Glutamatergic neuron (in vitro differentiated cells): ENCODE measurements around the gene MT1A. TPM values are rescaled to one million over a fixed set of nuclear protein-coding genes. Genes with fewer than 3 reads are reported as not detected.

Experiments used
- DNase-seq: peaks from one replicate; pipeline ENCODE4 v3.0.0; 2022
- H3K27ac Mint-ChIP-seq: one replicate; pipeline ENCODE4 v1.8.0; 2020; ENCODE audit warnings: mild to moderate bottlenecking, mixed read lengths, inconsistent platforms; ENCODE audit not compliant: unreplicated experiment
- H3K27me3 Mint-ChIP-seq: one replicate; pipeline ENCODE4 v1.8.0; 2020; ENCODE audit warnings: mild to moderate bottlenecking, moderate library complexity, mixed read lengths, inconsistent platforms; ENCODE audit not compliant: unreplicated experiment
- H3K36me3 Mint-ChIP-seq: one replicate; pipeline ENCODE4 v1.8.0; 2020; ENCODE audit warnings: mild to moderate bottlenecking, mixed read lengths, inconsistent platforms; ENCODE audit not compliant: unreplicated experiment
- H3K4me1 Mint-ChIP-seq: one replicate; pipeline ENCODE4 v1.8.0; 2020; ENCODE audit warnings: mild to moderate bottlenecking, low read depth, mixed read lengths, inconsistent platforms; ENCODE audit not compliant: unreplicated experiment
- H3K4me3 Mint-ChIP-seq: one replicate; pipeline ENCODE4 v1.8.0; 2020; ENCODE audit warnings: mild to moderate bottlenecking, mixed read lengths, inconsistent platforms; ENCODE audit not compliant: unreplicated experiment
- H3K9me3 Mint-ChIP-seq: one replicate; pipeline ENCODE4 v1.8.0; 2020; ENCODE audit warnings: mild to moderate bottlenecking, moderate library complexity, mixed read lengths, inconsistent platforms; ENCODE audit not compliant: unreplicated experiment
- CTCF ChIP-seq: fragments of 200-600 bp; sonication (generic); IDR thresholded peaks from one replicate; pipeline ENCODE4 v1.5.0; 2021; ENCODE audit not compliant: partially characterized antibody, unreplicated experiment
- total RNA-seq: library from RNA; stranded (reverse); fragmentation: NEBNext Ultra II Directional; extraction: Animal tissue kit (Norgen Biotek cat#: 25700); gene quantifications from one replicate; pipeline ENCODE4 v1.2.1, GENCODE V29; 2021; ENCODE audit not compliant: unreplicated experiment

Gene MT1A
- total RNA-seq, 1 donor from 2014 or later: not detected

GRCh38 chr16:56651586-56651985, 13.1 kb downstream of the MT1A start, which contains the start of gene MT1B:
MT1B (plus strand) TSS chr16:56651886; CDS start chr16:56651954, 68 bp downstream.
- TF ChIP-seq CTCF: no peak
- Mint-ChIP-seq H3K9me3 (peaks cover 5% of the 10 kb centered on the region), H3K27ac (no peak within 1 kb of the TSS)

GRCh38 chr16:56652600-56652999, 14.1 kb downstream of the MT1A start:
- no peak overlapping the region for H3K27ac Mint-ChIP-seq

More at GRCh38 chr16:56651586-56651985, 13.1 kb downstream of the MT1A start, which contains the start of gene MT1B:
- no peak within 1 kb of the TSS for H3K4me3 Mint-ChIP-seq
- peaks cover 4% of the 10 kb centered on the region for H3K27me3 Mint-ChIP-seq
- DNase-seq: no peak
- no peaks in the 10 kb centered on the region for H3K4me1 Mint-ChIP-seq
- H3K36me3 Mint-ChIP-seq: no peaks in the 10 kb centered on the region

GRCh38 chr16:56653218-56653617, 14.8 kb downstream of the MT1A start:
- H3K27me3 Mint-ChIP-seq: peaks cover 12% of the 10 kb centered on the region
- no peaks in the 10 kb centered on the region for H3K36me3 Mint-ChIP-seq

More at GRCh38 chr16:56652600-56652999, 14.1 kb downstream of the MT1A start:
- no peaks in the 10 kb centered on the region for H3K36me3 Mint-ChIP-seq
- peaks cover 5% of the 10 kb centered on the region for H3K9me3 Mint-ChIP-seq
- no peak overlapping the region for H3K4me3 Mint-ChIP-seq
- peaks cover 8% of the 10 kb centered on the region for H3K27me3 Mint-ChIP-seq
- TF ChIP-seq CTCF: no peak
- no peak for DNase-seq
- no peaks in the 10 kb centered on the region for H3K4me1 Mint-ChIP-seq

GRCh38 chr16:56657555-56658326, 19.3 kb downstream of the MT1A start, which contains the start of gene MT1F:
MT1F (plus strand) TSS chr16:56657959; CDS start chr16:56658059, 100 bp downstream.
- no peak within 1 kb of the TSS for H3K27ac Mint-ChIP-seq
- peak within 1 kb of the TSS; percentile 98 for H3K4me3 Mint-ChIP-seq
- peaks cover 28% of the 10 kb centered on the region for H3K27me3 Mint-ChIP-seq
- TF ChIP-seq CTCF: no peak
- peaks cover 3% of the 10 kb centered on the region for H3K36me3 Mint-ChIP-seq
- no peaks in the 10 kb centered on the region for H3K4me1 Mint-ChIP-seq
- DNase-seq: peak; percentile 68
- peaks cover 9% of the 10 kb centered on the region for H3K9me3 Mint-ChIP-seq

More at GRCh38 chr16:56653218-56653617, 14.8 kb downstream of the MT1A start:
- Mint-ChIP-seq H3K9me3 (peaks cover 7% of the 10 kb centered on the region), H3K4me1 (no peaks in the 10 kb centered on the region), H3K4me3 (no peak overlapping the region), H3K27ac (no peak overlapping the region)
- no peak for DNase-seq
- TF ChIP-seq CTCF: no peak

GRCh38 chr16:56658327-56658875, 19.9 kb downstream of the MT1A start:
- H3K36me3 Mint-ChIP-seq: peaks cover 3% of the 10 kb centered on the region
- peaks cover 8% of the 10 kb centered on the region for H3K9me3 Mint-ChIP-seq
- TF ChIP-seq CTCF: no peak
- DNase-seq: no peak
- H3K27ac Mint-ChIP-seq: no peak overlapping the region
- H3K4me1 Mint-ChIP-seq: no peaks in the 10 kb centered on the region
- peak overlapping the region; percentile 98 for H3K4me3 Mint-ChIP-seq
- H3K27me3 Mint-ChIP-seq: peaks cover 28% of the 10 kb centered on the region
